ENCODE results near the gene TLN1.

The TLN1 gene

GRCh38 chr9:35658137-35658967 is 73.6 kb downstream of the TLN1 start, which contains the start of gene CCDC107:
CCDC107 (plus strand) TSS chr9:35658292; CDS start chr9:35658380, 88 bp downstream.
- DNase-seq = peak; percentile 83

- DNase-seq = peak; percentile 99
These were observed 74.4 kb downstream of the TLN1 start, which contains the start of gene RMRP for GRCh38 chr9:35657546-35658136. RMRP (minus strand) TSS chr9:35658019.

DNA sequence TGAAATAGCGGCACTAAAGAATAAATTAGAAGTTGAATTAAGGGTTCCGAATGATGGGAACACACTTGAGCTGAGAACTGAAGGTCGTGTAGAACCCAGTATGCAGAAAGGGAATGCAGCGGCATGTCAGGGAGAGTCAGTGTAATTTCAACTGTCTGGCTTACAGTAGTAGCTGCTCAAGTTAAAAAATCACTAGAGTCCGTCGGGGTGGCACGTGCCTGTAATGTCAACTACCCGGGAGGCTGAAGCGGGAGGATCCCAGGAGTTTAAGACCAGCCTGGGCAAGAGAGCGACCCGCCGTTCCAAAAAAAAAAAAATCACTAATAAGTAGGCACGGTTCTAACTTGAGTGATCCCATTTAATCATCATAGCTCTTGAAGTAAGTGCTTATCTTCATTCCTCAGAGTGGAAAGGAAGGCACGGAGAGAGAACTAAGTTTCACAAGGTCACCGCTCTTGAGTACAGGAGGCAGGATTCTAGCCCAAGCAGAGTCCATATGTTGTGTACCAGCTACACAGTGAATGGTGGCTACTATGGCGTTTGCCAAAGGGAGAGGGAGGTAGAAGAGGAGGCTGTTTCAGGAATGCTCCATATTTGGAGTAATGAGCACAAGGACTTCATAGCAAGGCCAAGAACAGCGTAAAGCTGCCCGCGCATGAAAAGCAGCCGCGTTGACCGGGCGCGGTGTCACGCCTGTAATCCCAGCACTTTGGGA is 75.0 kb downstream of the TLN1 start:
- peak; percentile 86 for DNase-seq

GRCh38 chr9:35656348-35656747 is 75.6 kb downstream of the TLN1 start:
- DNase-seq = peak; percentile 44

- DNase-seq = no peak
These were observed 78.4 kb downstream of the TLN1 start for GRCh38 chr9:35653611-35654010.

DNA sequence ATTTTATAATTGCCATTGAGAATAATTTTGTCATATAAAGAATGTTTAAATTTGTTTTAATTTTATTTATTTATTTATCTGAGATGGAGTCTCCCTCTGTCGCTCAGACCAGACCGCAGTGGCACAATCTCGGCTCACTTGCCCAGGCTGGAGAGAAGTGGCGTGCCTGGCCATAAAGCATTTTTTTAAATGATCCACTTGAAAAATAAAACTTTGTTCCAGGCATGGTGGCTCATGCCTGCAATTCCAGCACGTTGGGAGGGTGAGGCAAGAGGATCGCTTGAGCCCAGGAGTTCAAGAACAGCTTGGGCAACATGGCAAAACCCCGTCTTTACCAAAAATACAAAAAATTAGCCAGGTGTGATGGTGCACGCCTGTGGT is 79.2 kb downstream of the TLN1 start:
- DNase-seq = peak; percentile 56

- DNase-seq = peak; percentile 84
These were observed 79.8 kb downstream of the TLN1 start for GRCh38 chr9:35651956-35652828.

- DNase-seq = no peak
These were observed 81.4 kb downstream of the TLN1 start, which contains the start of gene SIT1 for GRCh38 chr9:35650341-35651158. SIT1 (minus strand) TSS chr9:35650931; CDS start chr9:35650853, 78 bp downstream.

GRCh38 chr9:35649431-35650340 is 82.3 kb downstream of the TLN1 start:
- no peak for DNase-seq
